Spleen (tissue), 11 donors: ENCODE data around the gene KCND3. TPM values are rescaled to one million over a fixed set of nuclear protein-coding genes. Genes with fewer than 3 reads are reported as not detected.

Experiments used
- DNase-seq: peaks from one replicate; pipeline ENCODE4 v3.0.0-alpha.2; 2020
- H3K27ac ChIP-seq, 8 donors: fragments of 200-600 bp; sonication (generic) in 7 of 8; 1 replicate in 4 of 8; 2 replicates in 4 of 8; pipeline versions ENCODE4 v1.5.0 to v1.8.0; 2016 to 2021; ENCODE audit warnings: inconsistent platforms in 4 of 8, mild to moderate bottlenecking in 4 of 8, moderate library complexity in 1 of 8
- H3K27me3 ChIP-seq, 7 donors: fragments of 200-600 bp; sonication (generic) in 6 of 7; replicated peaks in 1 of 7; 1 replicate in 4 of 7; 2 replicates in 3 of 7; pipeline versions ENCODE4 v1.5.0 to v1.8.0; 2016 to 2021; ENCODE audit warnings: inconsistent platforms in 3 of 7, mild to moderate bottlenecking in 1 of 7
- H3K36me3 ChIP-seq, 6 donors: fragments of 200-600 bp; sonication (generic) in 5 of 6; 1 replicate in 4 of 6; 2 replicates in 2 of 6; pipeline versions ENCODE4 v1.5.0 to v1.8.0; 2016 to 2021; ENCODE audit warnings: inconsistent platforms in 2 of 6
- H3K4me1 ChIP-seq, 6 donors: fragments of 200-600 bp; sonication (generic) in 5 of 6; 1 replicate in 3 of 6; 2 replicates in 3 of 6; pipeline versions ENCODE4 v1.5.0 to v1.8.0; 2016 to 2021; ENCODE audit warnings: inconsistent platforms in 3 of 6
- H3K4me3 ChIP-seq, 8 donors: fragments of 200-600 bp; sonication (generic) in 7 of 8; 1 replicate in 4 of 8; 2 replicates in 4 of 8; pipeline versions ENCODE4 v1.5.0 to v1.8.0; 2016 to 2021; ENCODE audit warnings: inconsistent platforms in 4 of 8, mild to moderate bottlenecking in 4 of 8, moderate library complexity in 2 of 8
- H3K9me3 ChIP-seq, 8 donors: fragments of 200-600 bp; sonication (generic) in 7 of 8; 1 replicate in 4 of 8; 2 replicates in 4 of 8; pipeline versions ENCODE4 v1.5.0 to v1.8.0; 2016 to 2021; ENCODE audit warnings: inconsistent platforms in 4 of 8
- POLR2A ChIP-seq, 3 donors: fragments of 450-650 bp; IDR thresholded peaks; one replicate each; pipeline ENCODE4 v1.5.1; 2017; ENCODE audit warnings: antibody characterized with exemption in 3 of 3, mild to moderate bottlenecking in 1 of 3
- POLR2AphosphoS5 ChIP-seq, 3 donors: sonication (generic); formaldehyde crosslinking; IDR thresholded peaks; one replicate each; pipeline ENCODE4 v1.5.1; 2017; ENCODE audit warnings: antibody characterized with exemption in 3 of 3
- WGBS, 5 donors: extraction: QIAGEN DNeasy Blood & Tissue Kit in 3 of 5; methylation state at CpG; one replicate each; pipeline versions ENCODE4 v1.1.5 to v1.1.7; 2013 to 2018; 5-methylcytosine and 5-hydroxymethylcytosine counted together
- intact Hi-C: fragments of 100-400 bp; cut with DNase I; formaldehyde crosslinking; loops from one replicate; pipeline ENCODE4 v1.15.0; 2023; ENCODE audit warnings: low total_unique reads
- polyA plus RNA-seq, 3 donors: library from polyadenylated mRNA; stranded (reverse); fragments of 200-250 nt; gene quantifications; one replicate each; pipeline ENCODE4 v1.2.1, GENCODE V29; 2013
- total RNA-seq, 7 donors: library from RNA; depleted of rRNA in 3 of 7; stranded (reverse); fragments of >200 nt in 3 of 7; fragmentation: NEBNext Ultra II Directional in 4 of 7; extraction: Animal tissue kit (Norgen Biotek cat#: 25700) in 4 of 7; gene quantifications; one replicate each; pipeline versions ENCODE4 v1.1.0 to v1.2.1, GENCODE V29; 2016 to 2021
- TF ChIP-seq, protein P1 (sequence below), 11 experiments: fragments of 200-600 bp in 7 of 11; fragments of 450-650 bp in 4 of 11; sonication (generic) in 4 of 11; IDR thresholded peaks in 8 of 11; conservative IDR thresholded peaks in 3 of 11; 1 replicate in 7 of 11; 2 replicates in 4 of 11; pipeline versions ENCODE4 v1.4.0 to v1.8.0; 2016 to 2021; ENCODE audit warnings: antibody characterized with exemption in 11 of 11, inconsistent platforms in 4 of 11, mild to moderate bottlenecking in 1 of 11
- donor health status: healthy with polysubstance abuse.
- donor health status: DM: no; HTN: no; CAD: no; lungs with moderate emphysema.
- donor health status: DM: no; HTN: no; CAD: no.
- donor health status: Bipolar disorder and iron deficiency.
- donor health status: healthy.
- donor health status: DM: no; HTN: no; CAD: no.
- donor health status: DM: yes; HTN: yes; CAD: no.

KCND3 gene
- total and polyA plus RNA-seq, 10 donors: 0.67 to 14.2 (median 8.6) TPM

DNA sequence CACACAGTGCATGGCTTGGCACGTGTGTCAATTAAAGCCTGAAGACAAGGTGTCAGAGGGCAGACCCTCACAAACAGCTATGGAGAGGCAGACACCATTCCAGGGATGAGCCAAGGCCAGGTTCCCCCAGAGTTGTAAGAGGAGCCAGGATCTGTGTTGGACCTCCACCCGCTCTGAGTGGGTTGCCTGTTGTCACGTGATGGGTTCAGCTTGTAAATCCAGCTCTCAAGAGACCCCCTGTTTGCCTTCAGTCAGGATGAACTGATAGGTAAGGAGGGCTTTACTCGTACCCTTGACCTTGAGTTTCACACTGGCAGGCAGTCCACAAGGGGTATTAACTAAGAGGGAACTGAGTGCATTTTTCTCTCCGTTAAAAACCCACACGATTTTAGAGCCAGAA is 27.7 kb upstream of the KCND3 start:
- intact Hi-C loops: no loop called here
- H3K9me3 ChIP-seq: peaks cover 0 to 5% (median 0%) of the 10 kb centered on the region in 8 donors
- H3K4me3 ChIP-seq: no peak overlapping the region
- no peaks in the 10 kb centered on the region for H3K27me3 ChIP-seq
- no peaks in the 10 kb centered on the region for H3K4me1 ChIP-seq
- H3K36me3 ChIP-seq: no peaks in the 10 kb centered on the region
- DNase-seq: no peak
- WGBS, 5 donors: 74 to 81% (median 76%) methylated on average over 5 to 6 of the region's 6 CpGs
- no peak overlapping the region for H3K27ac ChIP-seq
- TF ChIP-seq, protein P1, sequence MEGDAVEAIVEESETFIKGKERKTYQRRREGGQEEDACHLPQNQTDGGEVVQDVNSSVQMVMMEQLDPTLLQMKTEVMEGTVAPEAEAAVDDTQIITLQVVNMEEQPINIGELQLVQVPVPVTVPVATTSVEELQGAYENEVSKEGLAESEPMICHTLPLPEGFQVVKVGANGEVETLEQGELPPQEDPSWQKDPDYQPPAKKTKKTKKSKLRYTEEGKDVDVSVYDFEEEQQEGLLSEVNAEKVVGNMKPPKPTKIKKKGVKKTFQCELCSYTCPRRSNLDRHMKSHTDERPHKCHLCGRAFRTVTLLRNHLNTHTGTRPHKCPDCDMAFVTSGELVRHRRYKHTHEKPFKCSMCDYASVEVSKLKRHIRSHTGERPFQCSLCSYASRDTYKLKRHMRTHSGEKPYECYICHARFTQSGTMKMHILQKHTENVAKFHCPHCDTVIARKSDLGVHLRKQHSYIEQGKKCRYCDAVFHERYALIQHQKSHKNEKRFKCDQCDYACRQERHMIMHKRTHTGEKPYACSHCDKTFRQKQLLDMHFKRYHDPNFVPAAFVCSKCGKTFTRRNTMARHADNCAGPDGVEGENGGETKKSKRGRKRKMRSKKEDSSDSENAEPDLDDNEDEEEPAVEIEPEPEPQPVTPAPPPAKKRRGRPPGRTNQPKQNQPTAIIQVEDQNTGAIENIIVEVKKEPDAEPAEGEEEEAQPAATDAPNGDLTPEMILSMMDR (IDR thresholded peaks at IDR 0.05 in 8 of 11, conservative IDR thresholded peaks at IDR 0.05 in 3 of 11): no peak
- TF ChIP-seq POLR2AphosphoS5 (IDR thresholded peaks at IDR 0.05) (no peak), POLR2A (IDR thresholded peaks at IDR 0.05) (no peak)

GRCh38 chr1:112012823-112013222 is 23.4 kb upstream of the KCND3 start:
- intact Hi-C loops: no loop called here
- no peak overlapping the region for H3K27ac ChIP-seq
- no peaks in the 10 kb centered on the region for H3K27me3 ChIP-seq
- 65 to 89% (median 75%) methylated on average over 1 of the region's 1 CpG for WGBS, 5 donors
- no peaks in the 10 kb centered on the region for H3K36me3 ChIP-seq
- H3K4me3 ChIP-seq: no peak overlapping the region
- H3K9me3 ChIP-seq: peaks cover 0 to 5% (median 0%) of the 10 kb centered on the region in 8 donors
- DNase-seq: no peak
- TF ChIP-seq, protein P1 (IDR thresholded peaks at IDR 0.05 in 8 of 11, conservative IDR thresholded peaks at IDR 0.05 in 3 of 11): no peak
- TF ChIP-seq POLR2A (IDR thresholded peaks at IDR 0.05) (no peak), POLR2AphosphoS5 (IDR thresholded peaks at IDR 0.05) (no peak)
- H3K4me1 ChIP-seq: no peaks in the 10 kb centered on the region

DNA sequence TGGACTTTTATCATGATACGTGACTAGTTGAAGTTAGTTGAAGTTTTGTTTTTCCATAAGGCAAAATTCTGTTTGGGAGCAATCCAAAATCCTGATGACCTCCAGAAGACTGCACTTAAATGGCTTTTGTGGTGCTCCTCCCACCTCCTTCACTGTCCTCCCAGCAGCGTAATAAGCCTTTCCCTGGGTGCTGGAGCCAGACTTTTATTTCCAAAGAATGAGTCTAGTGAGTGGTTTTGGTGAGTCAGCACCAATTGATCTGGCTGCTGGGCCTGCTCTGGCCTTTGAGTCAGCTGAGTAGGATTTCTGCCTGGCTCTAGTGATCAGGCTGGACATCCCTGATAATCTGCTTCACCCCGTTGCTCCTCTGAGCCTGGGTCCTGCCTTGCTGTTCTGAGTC is 21.7 kb upstream of the KCND3 start:
- intact Hi-C loops: no loop called here
- WGBS, 5 donors: 52 to 74% (median 67%) methylated on average over 3 of the region's 3 CpGs
- Histone ChIP-seq H3K9me3 (peaks cover 0 to 5% (median 0%) of the 10 kb centered on the region in 8 donors), H3K27ac (peak overlapping the region in 1 of 8 donors; percentile 22), H3K4me1 (no peaks in the 10 kb centered on the region), H3K4me3 (no peak overlapping the region), H3K27me3 (peaks cover 0 to 6% (median 0%) of the 10 kb centered on the region in 7 donors), H3K36me3 (no peaks in the 10 kb centered on the region)
- no peak for TF ChIP-seq POLR2A (IDR thresholded peaks at IDR 0.05)
- TF ChIP-seq POLR2AphosphoS5 (IDR thresholded peaks at IDR 0.05): no peak
- TF ChIP-seq, protein P1 (IDR thresholded peaks at IDR 0.05 in 8 of 11, conservative IDR thresholded peaks at IDR 0.05 in 3 of 11): no peak
- DNase-seq: no peak

- no peaks in the 10 kb centered on the region for H3K4me1 ChIP-seq
- H3K9me3 ChIP-seq: no peaks in the 10 kb centered on the region
- no peaks in the 10 kb centered on the region for H3K36me3 ChIP-seq
- intact Hi-C loops: no loop called here
- TF ChIP-seq POLR2AphosphoS5 (IDR thresholded peaks at IDR 0.05) (no peak), POLR2A (IDR thresholded peaks at IDR 0.05) (no peak)
- TF ChIP-seq, protein P1 (IDR thresholded peaks at IDR 0.05 in 8 of 11, conservative IDR thresholded peaks at IDR 0.05 in 3 of 11): no peak
- peaks cover 0 to 6% (median 0%) of the 10 kb centered on the region in 7 donors for H3K27me3 ChIP-seq
- DNase-seq: no peak
- H3K4me3 ChIP-seq: no peak overlapping the region
- no peak overlapping the region for H3K27ac ChIP-seq
- whole genome bisulfite sequencing, 5 donors: 60 to 81% (median 77%) methylated on average over 2 of the region's 2 CpGs
Observed at GRCh38 chr1:112007169-112007568, 17.7 kb upstream of the KCND3 start.
